Duodenal mucosa (tissue), 2 donors: ENCODE measurements around the gene ZBED4.

Experiments
- H3K27ac ChIP-seq: one replicate; pipeline ENCODE4 v1.7.0; 2013; ENCODE audit warnings: low read depth, low read length
- H3K27me3 ChIP-seq, 2 donors: one replicate each; pipeline ENCODE4 v1.7.0; 2013; ENCODE audit warnings: low read length in 2 of 2, control low read depth in 1 of 2; ENCODE audit not compliant: insufficient read depth in 2 of 2, control insufficient read depth in 1 of 2
- H3K36me3 ChIP-seq, 2 donors: one replicate each; pipeline ENCODE4 v1.7.0; 2013; ENCODE audit warnings: low read length in 2 of 2, control low read depth in 1 of 2; ENCODE audit not compliant: insufficient read depth in 2 of 2, control insufficient read depth in 1 of 2
- H3K4me1 ChIP-seq, 2 donors: one replicate each; pipeline ENCODE4 v1.7.0; 2013; ENCODE audit warnings: low read length in 2 of 2, control low read depth in 1 of 2; ENCODE audit not compliant: insufficient read depth in 2 of 2, control insufficient read depth in 1 of 2
- H3K4me3 ChIP-seq, 2 donors: one replicate each; pipeline ENCODE4 v1.7.0; 2013; ENCODE audit warnings: low read length in 2 of 2, low read depth in 1 of 2
- H3K9ac ChIP-seq, 2 donors: one replicate each; pipeline ENCODE4 v1.7.0; 2013; ENCODE audit warnings: low read length in 2 of 2, low read depth in 1 of 2
- H3K9me3 ChIP-seq, 2 donors: one replicate each; pipeline ENCODE4 v1.7.0; 2013; ENCODE audit warnings: low read length in 2 of 2, control low read depth in 1 of 2; ENCODE audit not compliant: control insufficient read depth in 1 of 2

Gene ZBED4

DNA sequence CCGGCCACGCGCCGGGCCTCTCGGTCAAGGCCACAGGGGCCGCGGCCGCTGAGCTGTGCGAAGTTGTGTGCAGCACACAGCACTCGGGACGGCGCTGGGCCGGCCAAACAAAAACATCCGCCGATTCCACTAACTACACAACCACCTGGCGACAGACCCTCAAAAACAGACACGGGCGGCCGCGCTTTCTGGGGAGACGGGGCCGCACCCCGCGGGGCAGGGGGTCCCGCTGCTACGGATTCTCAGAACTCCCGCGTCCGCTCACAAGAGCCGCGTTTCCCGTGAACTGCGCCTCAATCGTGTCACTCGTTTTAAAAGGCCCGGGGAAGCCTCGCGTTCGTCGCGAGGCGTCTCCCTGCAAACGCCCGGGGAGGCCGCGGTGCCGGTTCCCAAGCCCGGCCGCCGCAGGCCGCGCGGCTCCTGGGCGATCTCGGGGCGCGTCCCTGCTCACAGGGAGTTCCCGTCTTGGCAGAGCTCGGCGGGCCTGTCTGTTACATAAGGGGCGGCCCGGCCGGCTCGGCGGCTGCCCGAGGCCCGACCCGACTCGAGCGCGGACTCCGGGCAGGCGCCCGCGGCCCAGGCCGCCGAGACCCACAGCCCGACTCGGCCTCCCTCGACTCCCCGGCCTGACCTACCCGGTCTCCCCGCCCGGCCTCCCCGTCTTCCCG, 26.9 kb upstream of the ZBED4 start:
- Histone ChIP-seq H3K9ac (peak overlapping the region; percentile 79 to 84), H3K36me3 (peaks cover 11 to 21% of the 10 kb centered on the region in 2 donors), H3K9me3 (no peaks in the 10 kb centered on the region), H3K27me3 (no peaks in the 10 kb centered on the region), H3K4me1 (peaks cover 18 to 23% of the 10 kb centered on the region in 2 donors), H3K27ac (peak overlapping the region; percentile 62), H3K4me3 (peak overlapping the region; percentile 79 to 80)

- Histone ChIP-seq H3K36me3 (peaks cover 11 to 16% of the 10 kb centered on the region in 2 donors), H3K4me3 (peak overlapping the region; percentile 79 to 80), H3K9ac (peak overlapping the region; percentile 79 to 84), H3K27ac (peak overlapping the region; percentile 62), H3K4me1 (peaks cover 18 to 23% of the 10 kb centered on the region in 2 donors), H3K27me3 (no peaks in the 10 kb centered on the region), H3K9me3 (no peaks in the 10 kb centered on the region)
Observed at GRCh38 chr22:49827271-49827852, 26.3 kb upstream of the ZBED4 start.

DNA sequence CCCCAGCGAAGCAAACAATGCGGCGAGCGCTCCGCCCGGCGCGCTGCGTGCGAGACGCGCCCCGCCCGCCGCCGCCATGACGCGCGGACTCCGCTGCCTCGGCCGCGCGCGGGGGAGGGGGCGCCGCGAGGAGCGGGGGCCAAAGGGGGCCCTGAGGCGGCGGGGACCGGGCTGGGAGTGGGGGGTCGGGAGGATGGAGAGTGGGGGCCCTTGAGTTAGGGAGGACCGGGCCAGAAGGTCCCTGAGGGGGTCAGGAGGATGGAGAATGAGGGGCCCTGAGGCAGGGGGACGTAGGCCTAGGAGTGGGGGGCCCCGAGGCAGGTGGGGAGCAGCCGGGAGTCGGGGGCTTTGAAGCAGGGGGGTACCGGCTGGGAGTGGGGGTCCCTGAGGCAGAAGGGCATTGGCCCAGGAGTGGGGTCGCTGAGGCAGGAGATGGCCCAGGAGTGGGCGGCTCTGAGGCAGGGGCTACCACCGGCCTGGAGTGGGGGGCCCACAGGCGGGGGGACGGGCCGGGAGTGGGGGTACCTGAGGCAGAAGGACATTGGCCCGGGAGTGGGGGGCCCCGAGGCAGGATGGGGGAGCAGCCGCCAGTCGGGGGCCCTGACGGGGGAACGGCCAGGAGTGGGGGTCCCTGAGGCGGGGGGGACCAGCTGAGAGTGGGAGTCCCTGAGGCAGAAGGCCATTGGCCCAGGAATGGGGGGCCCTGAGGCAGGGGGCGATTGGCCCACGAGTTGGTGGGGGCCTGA, 25.6 kb upstream of the ZBED4 start, which contains the start of gene BRD1:
TSS of gene BRD1 (minus strand) at position 21 of the 746 bp plus-strand sequence. CDS start 3,556 bp downstream, outside the sequence.
- peak within 1 kb of the TSS; percentile 79 to 80 for H3K4me3 ChIP-seq

GRCh38 chr22:49828599-49828965, 25.1 kb upstream of the ZBED4 start:
- H3K27ac ChIP-seq: no peak overlapping the region
- H3K4me1 ChIP-seq: peaks cover 18 to 23% of the 10 kb centered on the region in 2 donors
- H3K9me3 ChIP-seq: no peaks in the 10 kb centered on the region
- H3K9ac ChIP-seq: no peak overlapping the region
- H3K36me3 ChIP-seq: peaks cover 5 to 6% of the 10 kb centered on the region in 2 donors
- H3K4me3 ChIP-seq: no peak overlapping the region
- no peaks in the 10 kb centered on the region for H3K27me3 ChIP-seq

More for the DNA sequence above, 25.6 kb upstream of the ZBED4 start, which contains the start of gene BRD1:
- Histone ChIP-seq H3K27me3 (no peaks in the 10 kb centered on the region), H3K9ac (peak within 1 kb of the TSS; percentile 79 to 84), H3K4me1 (peaks cover 18 to 23% of the 10 kb centered on the region in 2 donors), H3K27ac (peak within 1 kb of the TSS; percentile 73), H3K36me3 (peaks cover 11% of the 10 kb centered on the region in 2 donors), H3K9me3 (no peaks in the 10 kb centered on the region)

DNA sequence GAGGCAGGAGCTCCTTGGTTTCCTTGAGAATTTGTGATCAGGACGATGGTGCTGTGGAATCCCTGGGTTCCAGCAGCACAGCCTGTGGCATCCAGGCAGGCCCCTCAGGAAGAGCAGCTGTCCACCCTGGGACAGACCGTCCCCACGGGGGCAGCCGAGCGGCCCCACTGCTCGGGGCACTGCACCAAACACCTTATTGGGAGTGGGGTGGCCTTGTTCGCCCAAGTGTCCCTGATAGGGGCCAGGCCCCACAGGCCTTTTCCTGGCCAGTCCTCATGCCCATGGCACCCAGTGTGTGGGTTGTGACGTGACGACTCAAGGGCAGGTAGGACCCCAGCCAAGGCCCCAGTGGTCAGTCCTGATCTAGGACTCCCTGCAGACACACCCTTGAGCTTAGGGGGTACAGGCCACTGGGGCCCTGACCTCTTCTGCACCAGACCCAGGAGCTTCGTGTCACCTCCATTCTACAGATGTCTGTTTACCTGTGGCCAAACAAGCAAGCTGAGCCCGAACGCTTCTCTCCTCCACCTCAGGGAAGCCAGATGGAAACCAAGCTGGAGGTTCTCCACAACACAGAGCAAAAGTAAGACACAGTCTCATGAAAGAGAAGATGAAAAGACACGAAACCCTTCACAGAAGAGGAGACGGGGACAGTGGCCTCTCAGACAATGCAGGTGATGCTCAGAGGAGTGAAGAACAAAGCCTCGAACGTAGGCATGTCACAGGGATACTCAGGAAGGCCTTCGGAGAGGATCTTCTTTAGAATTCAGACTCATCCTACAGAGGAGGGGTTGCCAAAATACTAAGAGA, 24.4 kb upstream of the ZBED4 start:
- H3K27ac ChIP-seq: no peak overlapping the region
- H3K9me3 ChIP-seq: no peaks in the 10 kb centered on the region
- H3K4me3 ChIP-seq: no peak overlapping the region
- no peak overlapping the region for H3K9ac ChIP-seq
- H3K27me3 ChIP-seq: no peaks in the 10 kb centered on the region
- no peaks in the 10 kb centered on the region for H3K36me3 ChIP-seq
- H3K4me1 ChIP-seq: peaks cover 17 to 21% of the 10 kb centered on the region in 2 donors

DNA sequence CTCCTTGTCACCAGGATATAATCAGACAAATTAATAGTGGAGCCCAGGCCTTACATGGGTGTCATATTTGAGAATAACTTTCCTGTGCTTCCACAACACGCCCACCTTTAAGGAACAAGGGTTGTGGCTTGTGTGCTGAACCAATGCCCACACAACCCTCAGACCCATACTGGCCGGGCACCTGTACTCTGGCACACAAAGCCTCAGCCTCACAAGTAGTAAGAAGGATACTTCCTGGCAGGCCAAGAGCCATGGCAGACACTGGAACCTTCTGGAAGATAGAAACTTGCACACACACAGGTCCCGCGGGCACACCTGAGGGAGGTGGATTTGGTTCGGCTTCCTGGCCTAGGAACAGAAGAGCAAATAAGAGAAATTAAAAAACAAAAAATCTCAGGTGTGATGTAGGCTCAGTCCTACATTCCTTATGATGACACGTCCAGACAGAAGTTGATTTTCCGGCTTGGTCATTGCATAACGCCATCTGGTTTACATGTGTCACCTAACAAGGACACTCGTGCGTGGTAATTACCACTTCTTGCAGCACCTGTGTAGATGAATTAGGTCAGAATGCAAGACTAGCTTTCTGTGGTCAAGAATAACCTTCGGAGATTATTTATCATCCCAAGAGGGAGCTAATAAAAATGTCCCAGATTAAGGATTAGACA, 20.2 kb upstream of the ZBED4 start:
- H3K36me3 ChIP-seq: no peaks in the 10 kb centered on the region
- H3K27me3 ChIP-seq: no peaks in the 10 kb centered on the region
- no peak overlapping the region for H3K9ac ChIP-seq
- no peaks in the 10 kb centered on the region for H3K9me3 ChIP-seq
- H3K27ac ChIP-seq: no peak overlapping the region
- H3K4me3 ChIP-seq: no peak overlapping the region
- no peaks in the 10 kb centered on the region for H3K4me1 ChIP-seq

DNA sequence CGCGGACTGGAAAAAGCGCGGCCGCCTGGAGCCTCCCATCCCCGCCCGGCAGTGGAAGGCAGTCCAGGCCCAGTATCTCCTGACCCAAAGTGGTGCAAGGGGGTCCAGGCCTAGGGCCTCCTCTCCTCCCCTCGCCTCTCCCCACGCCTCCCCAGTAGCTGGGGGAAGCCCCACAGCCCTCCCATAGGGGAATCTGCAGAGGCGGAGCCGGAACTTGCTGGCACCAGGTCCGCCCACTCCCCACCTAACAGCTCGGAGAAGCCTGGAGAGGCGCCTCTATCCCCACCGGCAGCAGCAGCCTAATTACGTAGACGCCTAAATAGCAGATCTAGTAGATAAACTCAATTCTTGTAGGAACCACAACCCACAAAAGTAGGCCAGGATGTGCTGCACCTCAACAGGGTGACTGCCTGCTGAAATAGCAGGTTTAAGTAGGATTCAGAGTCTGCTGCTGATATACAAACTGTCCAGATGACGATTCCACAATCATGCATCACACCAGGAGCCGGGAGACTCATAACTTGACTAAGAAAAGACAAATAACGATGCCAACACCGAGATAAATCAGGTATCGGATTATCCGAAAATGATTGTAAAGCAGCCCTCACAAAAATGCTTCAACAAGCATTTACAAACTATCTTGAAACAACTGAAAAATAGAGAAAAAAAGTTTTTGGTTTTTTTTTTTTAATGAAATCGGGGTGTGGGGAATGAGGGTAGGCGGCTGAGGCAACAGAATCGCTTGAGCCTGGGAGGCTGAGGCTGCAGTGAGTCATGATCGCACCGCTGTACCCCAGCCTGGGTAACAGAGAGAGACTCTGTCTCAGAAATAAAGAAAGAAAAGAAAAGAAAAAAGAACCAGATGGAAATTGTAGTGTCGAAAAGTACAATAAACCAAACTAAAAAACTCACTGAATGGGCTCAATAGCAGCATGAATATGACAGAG, 14.6 kb upstream of the ZBED4 start:
- H3K27me3 ChIP-seq: no peaks in the 10 kb centered on the region
- H3K4me3 ChIP-seq: peak overlapping the region; percentile 35 to 48
- peak overlapping the region; percentile 32 for H3K27ac ChIP-seq
- no peaks in the 10 kb centered on the region for H3K9me3 ChIP-seq
- no peaks in the 10 kb centered on the region for H3K36me3 ChIP-seq
- H3K4me1 ChIP-seq: no peaks in the 10 kb centered on the region
- H3K9ac ChIP-seq: no peak overlapping the region

- H3K27me3 ChIP-seq: peaks cover 9 to 12% of the 10 kb centered on the region in 2 donors
- H3K36me3 ChIP-seq: no peaks in the 10 kb centered on the region
- no peaks in the 10 kb centered on the region for H3K4me1 ChIP-seq
- H3K27ac ChIP-seq: no peak overlapping the region
- no peak overlapping the region for H3K9ac ChIP-seq
- no peak overlapping the region for H3K4me3 ChIP-seq
- H3K9me3 ChIP-seq: no peaks in the 10 kb centered on the region
Observed at GRCh38 chr22:49845241-49845640, 8.4 kb upstream of the ZBED4 start.
